ENCODE measurements around the gene COL17A1. TPM values are rescaled to one million over a fixed set of nuclear protein-coding genes. Genes with fewer than 3 reads are reported as not detected.

COL17A1 gene
- total RNA-seq, 1 donor from 2014 or later: 10.1 TPM

- H3K9me3 Mint-ChIP-seq (ENCODE audit: unreplicated experiment): peaks cover 4% of the 10 kb centered on the region
- peaks cover 2% of the 10 kb centered on the region for H3K27me3 Mint-ChIP-seq (ENCODE audit: low read depth, unreplicated experiment)
- Histone ChIP-seq H3K9me3 (ENCODE audit: insufficient read depth, low read depth, low read length) (no peaks in the 10 kb centered on the region), H3K4me2 (ENCODE audit: low read length) (no peak overlapping the region), H3K36me3 (ENCODE audit: insufficient read depth, low read length) (no peaks in the 10 kb centered on the region), H3K9ac (ENCODE audit: low read length) (no peak overlapping the region), H3K4me3 (ENCODE audit: insufficient read depth, low read depth, low read length) (no peak overlapping the region), H3K79me2 (ENCODE audit: insufficient read depth, low read length) (no peaks in the 10 kb centered on the region), H3K4me1 (ENCODE audit: insufficient read depth, low read length) (peaks cover 9% of the 10 kb centered on the region), H3K27me3 (ENCODE audit: insufficient read depth, low read length) (no peaks in the 10 kb centered on the region), H3K27ac (ENCODE audit: low read depth, low read length) (no peak overlapping the region), H2AFZ (ENCODE audit: low read depth, low read length) (no peak overlapping the region), H4K20me1 (ENCODE audit: insufficient read depth, low read length) (no peaks in the 10 kb centered on the region)
- DNase-seq (ENCODE audit: low read depth) (no peak), FAIRE-seq (no peak)
- peaks cover 22% of the 10 kb centered on the region for H3K4me1 Mint-ChIP-seq (ENCODE audit: low read depth, unreplicated experiment)
- H3K27ac Mint-ChIP-seq (ENCODE audit: unreplicated experiment): no peak overlapping the region
- no peak overlapping the region for H3K4me3 Mint-ChIP-seq (ENCODE audit: unreplicated experiment)
- peaks cover 2% of the 10 kb centered on the region for H3K36me3 Mint-ChIP-seq (ENCODE audit: low read depth, unreplicated experiment)
- no peak for TF ChIP-seq EZH2 (IDR thresholded peaks at IDR 0.05; ENCODE audit: insufficient read depth, low read length)
- TF ChIP-seq, protein P1, sequence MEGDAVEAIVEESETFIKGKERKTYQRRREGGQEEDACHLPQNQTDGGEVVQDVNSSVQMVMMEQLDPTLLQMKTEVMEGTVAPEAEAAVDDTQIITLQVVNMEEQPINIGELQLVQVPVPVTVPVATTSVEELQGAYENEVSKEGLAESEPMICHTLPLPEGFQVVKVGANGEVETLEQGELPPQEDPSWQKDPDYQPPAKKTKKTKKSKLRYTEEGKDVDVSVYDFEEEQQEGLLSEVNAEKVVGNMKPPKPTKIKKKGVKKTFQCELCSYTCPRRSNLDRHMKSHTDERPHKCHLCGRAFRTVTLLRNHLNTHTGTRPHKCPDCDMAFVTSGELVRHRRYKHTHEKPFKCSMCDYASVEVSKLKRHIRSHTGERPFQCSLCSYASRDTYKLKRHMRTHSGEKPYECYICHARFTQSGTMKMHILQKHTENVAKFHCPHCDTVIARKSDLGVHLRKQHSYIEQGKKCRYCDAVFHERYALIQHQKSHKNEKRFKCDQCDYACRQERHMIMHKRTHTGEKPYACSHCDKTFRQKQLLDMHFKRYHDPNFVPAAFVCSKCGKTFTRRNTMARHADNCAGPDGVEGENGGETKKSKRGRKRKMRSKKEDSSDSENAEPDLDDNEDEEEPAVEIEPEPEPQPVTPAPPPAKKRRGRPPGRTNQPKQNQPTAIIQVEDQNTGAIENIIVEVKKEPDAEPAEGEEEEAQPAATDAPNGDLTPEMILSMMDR (IDR thresholded peaks at IDR 0.05; ENCODE audit: insufficient read depth, low read depth, low read length): no peak
Measured at GRCh38 chr10:104100795-104101194, 15.1 kb upstream of the COL17A1 start.

DNA sequence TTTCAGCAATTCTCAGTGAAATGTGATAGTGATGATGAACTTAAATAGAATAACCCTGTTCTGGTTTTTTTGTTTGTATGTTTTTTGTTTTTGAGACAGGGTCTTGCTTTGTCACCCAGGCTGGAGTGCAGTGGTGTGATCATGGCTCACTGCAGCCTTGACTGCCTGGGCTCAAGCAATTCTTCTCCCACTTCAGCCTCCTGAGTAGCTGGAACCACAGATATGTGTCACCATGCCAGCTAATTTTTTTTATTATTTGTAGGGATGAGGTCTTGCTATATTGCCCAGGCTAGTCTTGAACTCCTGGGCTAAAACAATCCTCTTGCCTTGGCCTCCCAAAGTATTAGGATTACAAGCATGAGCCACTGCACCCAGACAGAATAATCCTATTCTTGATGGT, 14.3 kb upstream of the COL17A1 start:
- no peak for FAIRE-seq
- peak; percentile 25 for DNase-seq (ENCODE audit: low read depth)

GRCh38 chr10:104099269-104099668, 13.6 kb upstream of the COL17A1 start:
- Histone ChIP-seq H3K9ac (ENCODE audit: low read length) (no peak overlapping the region), H4K20me1 (ENCODE audit: insufficient read depth, low read length) (no peaks in the 10 kb centered on the region), H3K9me3 (ENCODE audit: insufficient read depth, low read depth, low read length) (no peaks in the 10 kb centered on the region), H3K4me3 (ENCODE audit: insufficient read depth, low read depth, low read length) (no peak overlapping the region), H3K4me2 (ENCODE audit: low read length) (peak overlapping the region; percentile 43), H3K4me1 (ENCODE audit: insufficient read depth, low read length) (peaks cover 9% of the 10 kb centered on the region), H3K79me2 (ENCODE audit: insufficient read depth, low read length) (no peaks in the 10 kb centered on the region), H3K27me3 (ENCODE audit: insufficient read depth, low read length) (no peaks in the 10 kb centered on the region), H2AFZ (ENCODE audit: low read depth, low read length) (no peak overlapping the region), H3K27ac (ENCODE audit: low read depth, low read length) (peak overlapping the region; percentile 55), H3K36me3 (ENCODE audit: insufficient read depth, low read length) (no peaks in the 10 kb centered on the region)
- TF ChIP-seq EZH2 (IDR thresholded peaks at IDR 0.05; ENCODE audit: insufficient read depth, low read length): no peak
- TF ChIP-seq, protein P1 (IDR thresholded peaks at IDR 0.05; ENCODE audit: insufficient read depth, low read depth, low read length): no peak
- H3K36me3 Mint-ChIP-seq (ENCODE audit: low read depth, unreplicated experiment): peaks cover 2% of the 10 kb centered on the region
- DNase-seq (ENCODE audit: low read depth): peak; percentile 51
- H3K27me3 Mint-ChIP-seq (ENCODE audit: low read depth, unreplicated experiment): peaks cover 2% of the 10 kb centered on the region
- peak overlapping the region; percentile 47 for H3K27ac Mint-ChIP-seq (ENCODE audit: unreplicated experiment)
- FAIRE-seq: no peak
- peaks cover 20% of the 10 kb centered on the region for H3K4me1 Mint-ChIP-seq (ENCODE audit: low read depth, unreplicated experiment)
- no peak overlapping the region for H3K4me3 Mint-ChIP-seq (ENCODE audit: unreplicated experiment)
- H3K9me3 Mint-ChIP-seq (ENCODE audit: unreplicated experiment): peaks cover 4% of the 10 kb centered on the region

More for the DNA sequence above, 14.3 kb upstream of the COL17A1 start:
- H3K27me3 Mint-ChIP-seq (ENCODE audit: low read depth, unreplicated experiment): peaks cover 2% of the 10 kb centered on the region
- Histone ChIP-seq H3K36me3 (ENCODE audit: insufficient read depth, low read length) (no peaks in the 10 kb centered on the region), H3K27me3 (ENCODE audit: insufficient read depth, low read length) (no peaks in the 10 kb centered on the region), H3K4me3 (ENCODE audit: insufficient read depth, low read depth, low read length) (no peak overlapping the region), H3K9ac (ENCODE audit: low read length) (no peak overlapping the region), H3K9me3 (ENCODE audit: insufficient read depth, low read depth, low read length) (no peaks in the 10 kb centered on the region), H4K20me1 (ENCODE audit: insufficient read depth, low read length) (no peaks in the 10 kb centered on the region), H2AFZ (ENCODE audit: low read depth, low read length) (no peak overlapping the region), H3K4me2 (ENCODE audit: low read length) (peak overlapping the region; percentile 43), H3K27ac (ENCODE audit: low read depth, low read length) (no peak overlapping the region), H3K79me2 (ENCODE audit: insufficient read depth, low read length) (no peaks in the 10 kb centered on the region), H3K4me1 (ENCODE audit: insufficient read depth, low read length) (peaks cover 9% of the 10 kb centered on the region)
- peaks cover 22% of the 10 kb centered on the region for H3K4me1 Mint-ChIP-seq (ENCODE audit: low read depth, unreplicated experiment)
- H3K36me3 Mint-ChIP-seq (ENCODE audit: low read depth, unreplicated experiment): peaks cover 2% of the 10 kb centered on the region
- TF ChIP-seq EZH2 (IDR thresholded peaks at IDR 0.05; ENCODE audit: insufficient read depth, low read length): no peak
- TF ChIP-seq, protein P1 (IDR thresholded peaks at IDR 0.05; ENCODE audit: insufficient read depth, low read depth, low read length): no peak
- no peak overlapping the region for H3K27ac Mint-ChIP-seq (ENCODE audit: unreplicated experiment)
- peaks cover 4% of the 10 kb centered on the region for H3K9me3 Mint-ChIP-seq (ENCODE audit: unreplicated experiment)
- no peak overlapping the region for H3K4me3 Mint-ChIP-seq (ENCODE audit: unreplicated experiment)
